Suprapubic skin (tissue), 3 donors: Measurements from ENCODE around the gene JKAMP.

ENCODE experiments used
- POLR2A ChIP-seq, 2 donors: fragments of 450-650 bp; IDR thresholded peaks; one replicate each; pipeline ENCODE4 v1.6.1; 2017; ENCODE audit warnings: antibody characterized with exemption in 2 of 2, mild to moderate bottlenecking in 2 of 2, moderate library complexity in 2 of 2
- TF ChIP-seq, protein P1 (sequence below), 2 donors: fragments of 200-600 bp in 1 of 2; fragments of 450-650 bp in 1 of 2; sonication (generic) in 1 of 2; IDR thresholded peaks; one replicate each; pipeline ENCODE4 v1.5.1; 2016 to 2019; ENCODE audit warnings: antibody characterized with exemption in 2 of 2, mild to moderate bottlenecking in 1 of 2, moderate library complexity in 1 of 2

DNA sequence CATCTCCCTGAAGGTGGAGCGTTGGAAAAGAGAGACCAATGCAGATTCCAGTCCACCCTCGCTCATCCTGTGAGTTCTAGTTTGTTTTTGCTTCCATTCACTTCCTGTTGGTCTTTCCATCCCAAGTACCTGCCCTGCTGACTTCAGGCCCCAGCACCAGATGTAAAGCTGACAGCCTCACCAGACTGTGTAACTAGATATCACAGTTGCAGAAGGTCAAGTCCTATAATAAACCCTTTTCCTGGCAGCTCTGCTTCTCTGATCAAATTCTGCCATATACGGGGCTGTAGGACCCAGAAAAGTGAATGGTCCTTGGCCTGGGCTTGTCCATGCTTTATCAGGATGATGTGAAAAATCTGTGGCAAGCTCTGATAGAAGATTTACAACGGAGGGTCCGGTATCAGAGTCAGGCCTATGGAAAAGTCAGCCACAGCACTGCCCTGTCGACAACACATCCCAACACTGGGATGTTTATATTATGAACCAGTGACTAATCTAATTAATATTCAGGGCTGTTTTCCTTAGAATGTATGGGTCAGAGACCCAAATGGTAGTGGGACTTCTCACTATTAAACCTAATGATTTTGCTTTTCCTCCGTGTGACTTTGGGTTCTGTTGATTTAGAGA lies 50.2 kb downstream of the JKAMP start:
- no peak for TF ChIP-seq POLR2A (IDR thresholded peaks at IDR 0.05)
- TF ChIP-seq, protein P1, sequence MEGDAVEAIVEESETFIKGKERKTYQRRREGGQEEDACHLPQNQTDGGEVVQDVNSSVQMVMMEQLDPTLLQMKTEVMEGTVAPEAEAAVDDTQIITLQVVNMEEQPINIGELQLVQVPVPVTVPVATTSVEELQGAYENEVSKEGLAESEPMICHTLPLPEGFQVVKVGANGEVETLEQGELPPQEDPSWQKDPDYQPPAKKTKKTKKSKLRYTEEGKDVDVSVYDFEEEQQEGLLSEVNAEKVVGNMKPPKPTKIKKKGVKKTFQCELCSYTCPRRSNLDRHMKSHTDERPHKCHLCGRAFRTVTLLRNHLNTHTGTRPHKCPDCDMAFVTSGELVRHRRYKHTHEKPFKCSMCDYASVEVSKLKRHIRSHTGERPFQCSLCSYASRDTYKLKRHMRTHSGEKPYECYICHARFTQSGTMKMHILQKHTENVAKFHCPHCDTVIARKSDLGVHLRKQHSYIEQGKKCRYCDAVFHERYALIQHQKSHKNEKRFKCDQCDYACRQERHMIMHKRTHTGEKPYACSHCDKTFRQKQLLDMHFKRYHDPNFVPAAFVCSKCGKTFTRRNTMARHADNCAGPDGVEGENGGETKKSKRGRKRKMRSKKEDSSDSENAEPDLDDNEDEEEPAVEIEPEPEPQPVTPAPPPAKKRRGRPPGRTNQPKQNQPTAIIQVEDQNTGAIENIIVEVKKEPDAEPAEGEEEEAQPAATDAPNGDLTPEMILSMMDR (IDR thresholded peaks at IDR 0.05) = no peak
